Measurements from ENCODE around the gene ONECUT1.

ONECUT1 gene

GRCh38 chr15:52796753-52797520, 6.8 kb upstream of the ONECUT1 start:
- DNase-seq: no peak

DNA sequence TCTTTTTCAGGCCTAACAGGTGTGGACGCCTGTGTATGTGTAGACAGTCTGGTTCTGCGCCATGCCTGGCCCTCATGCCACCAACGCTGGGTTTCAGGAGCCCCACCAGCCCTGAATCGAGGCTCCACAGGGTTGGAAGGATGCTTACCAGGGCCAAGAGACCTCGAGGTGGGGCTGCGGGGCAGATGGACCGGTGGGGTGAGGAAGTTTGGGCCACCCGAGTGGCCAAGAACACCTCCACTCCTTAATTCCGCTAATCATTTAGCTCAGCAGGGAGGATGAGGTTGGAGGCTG, 6.0 kb upstream of the ONECUT1 start:
- no peak for DNase-seq

DNA sequence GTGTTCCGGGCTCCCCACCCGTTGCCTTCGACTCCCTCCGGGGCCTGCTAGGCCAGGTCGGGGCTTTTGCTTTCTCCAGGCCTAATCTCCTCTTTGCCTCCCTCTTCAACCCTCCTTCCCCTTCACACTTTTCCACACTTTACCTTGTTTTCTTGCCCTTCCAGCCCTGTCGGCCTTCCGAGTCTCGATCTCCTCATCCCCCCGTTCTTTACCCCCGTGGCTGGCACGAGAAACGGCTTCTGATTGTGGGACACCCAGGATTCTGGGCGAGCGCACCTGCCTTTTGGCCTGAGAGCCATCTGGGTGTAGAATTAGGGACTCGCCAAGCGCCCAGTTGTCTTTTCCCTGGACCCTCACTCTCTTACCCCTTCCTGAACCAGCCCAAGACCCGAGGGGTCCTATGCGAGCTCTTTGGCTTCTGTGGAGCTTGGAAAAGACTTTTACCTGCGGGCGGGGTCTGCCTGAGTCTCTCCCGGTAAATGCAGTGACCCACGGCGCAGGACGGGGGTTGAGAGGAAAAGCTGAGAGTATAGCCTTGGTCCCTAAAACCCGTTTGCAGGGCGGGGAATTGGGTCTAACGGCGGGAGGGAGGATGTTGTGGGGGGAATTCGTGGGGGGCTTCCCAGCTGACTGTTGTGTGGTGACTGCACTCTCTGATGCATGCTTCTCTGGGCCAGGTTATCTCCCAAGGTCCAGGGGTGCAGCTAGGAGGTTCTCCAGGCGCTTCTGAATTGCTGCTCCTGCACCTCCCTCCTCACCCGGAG, 5.5 kb upstream of the ONECUT1 start:
- DNase-seq: no peak

DNA sequence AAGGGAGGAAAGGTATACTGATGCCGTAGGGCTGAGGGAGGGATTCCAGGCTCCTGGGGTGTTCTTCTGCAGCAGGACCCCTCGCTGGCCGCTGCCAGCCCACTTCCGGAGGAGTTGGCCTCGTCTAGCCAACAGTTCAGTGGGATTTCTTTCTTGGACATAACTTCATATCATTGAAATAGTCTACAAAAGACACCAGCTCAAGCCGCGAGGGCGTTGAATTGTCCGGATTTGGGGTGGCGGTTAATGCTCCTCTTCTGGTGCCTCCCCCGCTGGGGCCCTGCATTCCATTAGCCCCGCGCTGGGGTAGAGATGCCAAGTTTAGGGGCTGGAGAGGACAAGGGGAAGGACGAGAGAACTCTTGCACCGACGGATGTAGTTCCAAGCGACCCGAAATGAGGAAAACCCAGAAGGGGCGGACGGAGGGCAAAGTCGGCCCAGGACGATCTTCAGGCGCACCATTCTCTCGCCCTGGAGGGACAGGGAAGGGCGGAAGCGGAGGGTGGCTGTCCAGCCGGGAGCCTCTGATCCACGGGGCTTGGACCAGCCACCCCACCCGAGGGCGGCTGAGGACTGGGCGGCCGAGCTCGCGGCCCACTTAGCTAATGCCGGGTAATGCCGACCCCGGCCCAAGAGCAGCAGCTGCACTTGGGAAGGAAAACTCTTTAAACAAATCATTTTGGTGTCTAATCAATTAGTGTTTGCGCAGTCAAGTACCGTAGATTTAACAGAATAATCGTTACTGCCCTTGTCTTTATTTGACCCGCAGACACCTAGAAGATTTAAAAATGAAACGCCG, 4.7 kb upstream of the ONECUT1 start:
- DNase-seq: no peak

DNA sequence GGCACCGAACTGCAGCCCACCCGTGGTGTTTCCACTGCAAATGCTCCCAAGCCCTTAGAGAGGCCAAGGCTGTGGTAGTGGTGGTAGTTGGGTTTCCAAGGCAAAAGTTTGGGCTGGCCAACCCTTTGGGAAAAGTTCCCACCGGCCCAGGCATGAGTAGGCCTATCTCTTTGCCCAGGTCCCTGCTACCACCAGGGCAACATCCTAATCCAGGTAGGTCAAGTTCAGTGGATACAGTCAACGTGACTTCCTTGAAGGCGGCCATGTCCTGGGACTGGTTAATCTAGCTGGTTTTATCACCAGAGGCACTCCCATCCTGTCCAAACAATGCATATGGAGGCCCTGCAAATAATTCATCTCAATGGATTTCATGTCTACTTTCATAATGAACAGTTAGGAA, 1.6 kb upstream of the ONECUT1 start:
- no peak for DNase-seq

GRCh38 chr15:52790941-52791751, 1.0 kb upstream of the ONECUT1 start:
- DNase-seq: no peak

GRCh38 chr15:52789601-52790168, 451 bp downstream of the ONECUT1 start:
- DNase-seq: no peak

- no peak for DNase-seq
These were observed 1.0 kb downstream of the ONECUT1 start for GRCh38 chr15:52789008-52789600.

- no peak for DNase-seq
These were observed 1.8 kb downstream of the ONECUT1 start for GRCh38 chr15:52788099-52788986.

- no peak for DNase-seq
These were observed 2.5 kb downstream of the ONECUT1 start for GRCh38 chr15:52787549-52788098.

DNA sequence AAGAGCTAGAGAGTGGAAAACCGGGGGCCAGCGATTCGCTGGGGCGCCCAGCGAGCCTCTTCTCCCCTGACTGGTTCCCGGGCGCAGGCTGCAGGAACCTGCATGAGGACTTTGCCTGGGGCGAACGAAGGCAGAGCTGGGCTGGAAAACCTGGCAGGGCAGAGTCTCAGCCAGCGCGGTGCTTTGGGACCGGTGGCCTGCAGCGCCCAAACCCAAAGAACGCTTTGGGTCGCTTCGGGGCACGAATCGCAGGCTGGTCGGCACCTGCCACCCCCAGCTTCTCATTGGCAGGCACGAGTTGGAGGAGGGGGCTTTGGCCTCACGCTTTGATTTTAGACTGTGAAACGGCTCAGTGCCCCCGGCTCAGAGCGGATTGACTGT, 3.0 kb downstream of the ONECUT1 start:
- no peak for DNase-seq

- no peak for DNase-seq
These were observed 3.6 kb downstream of the ONECUT1 start for GRCh38 chr15:52786436-52787122.

GRCh38 chr15:52785672-52786406, 4.3 kb downstream of the ONECUT1 start:
- no peak for DNase-seq

DNA sequence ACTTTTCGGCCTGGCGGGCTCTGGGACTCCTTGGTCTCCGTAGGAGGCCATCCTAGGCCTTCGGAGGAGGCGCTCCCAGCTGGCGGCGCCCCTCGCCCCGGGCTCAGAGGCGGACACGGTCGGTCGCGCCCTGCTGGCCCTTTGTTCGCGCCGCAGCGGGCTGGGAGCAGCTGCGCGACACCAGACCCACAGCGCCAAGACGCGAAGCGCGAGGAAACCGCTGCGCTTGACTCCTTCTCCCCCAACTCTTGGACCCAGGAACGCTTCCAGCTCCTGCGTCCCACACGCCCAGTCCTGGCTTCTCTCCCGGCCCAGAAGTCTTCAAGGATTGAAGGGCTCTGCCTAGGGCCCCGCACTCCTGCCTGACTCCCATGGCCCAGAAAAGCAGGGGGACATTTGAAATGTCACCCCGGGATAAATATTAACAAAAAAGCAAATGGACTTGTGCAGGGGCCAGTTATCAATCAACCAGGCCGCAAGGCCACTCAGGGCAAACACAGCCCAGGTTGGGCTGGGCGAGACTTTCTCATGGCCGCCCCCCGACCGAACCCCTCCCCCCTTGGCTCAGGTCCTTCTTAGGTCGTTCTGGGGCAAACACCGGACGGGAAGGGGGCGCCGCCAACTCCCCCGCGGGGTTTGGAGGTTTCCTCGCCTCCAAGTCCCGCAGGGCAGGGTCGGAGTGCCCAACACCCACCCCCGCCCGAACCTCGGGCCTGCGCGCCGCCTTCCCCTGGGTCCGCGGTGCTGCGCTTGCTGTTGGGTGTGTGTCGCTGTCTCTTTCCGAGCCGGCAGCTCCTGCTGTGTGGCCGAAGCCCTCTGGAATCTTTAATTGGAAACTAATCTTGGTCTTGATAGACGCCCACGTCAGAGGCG, 5.1 kb downstream of the ONECUT1 start:
- DNase-seq: no peak

GRCh38 chr15:52783929-52784798, 6.0 kb downstream of the ONECUT1 start:
- no peak for DNase-seq

DNA sequence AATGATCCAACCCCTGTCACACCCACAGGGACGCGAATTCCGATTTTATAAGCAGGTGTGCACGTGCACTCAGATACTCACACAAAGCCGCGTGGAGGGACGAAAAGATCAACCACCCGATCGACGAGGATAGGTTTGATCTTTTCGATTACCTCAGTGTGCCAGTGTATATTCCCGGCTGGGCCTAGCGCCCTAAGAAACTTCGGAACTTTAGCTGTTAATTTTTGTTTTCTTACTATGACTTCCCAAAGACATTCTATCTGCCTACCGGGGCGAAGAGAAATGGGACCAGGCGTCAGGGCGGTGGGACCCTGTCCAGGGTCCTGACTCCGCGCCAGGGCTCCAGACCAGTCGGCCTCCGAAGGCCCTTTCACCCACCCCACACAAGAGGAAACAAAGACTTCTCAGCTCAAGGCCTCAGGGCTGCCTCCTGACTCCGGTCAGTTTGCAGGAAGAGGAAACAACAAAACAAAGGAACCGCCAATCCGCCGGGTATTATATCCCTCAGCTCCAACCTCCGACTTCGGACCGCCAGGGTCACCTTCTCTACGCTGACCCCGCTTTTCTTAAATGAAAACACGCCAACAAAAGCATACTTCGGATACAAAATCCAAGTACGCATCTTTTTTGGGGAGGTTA, 6.8 kb downstream of the ONECUT1 start:
- DNase-seq: no peak

DNA sequence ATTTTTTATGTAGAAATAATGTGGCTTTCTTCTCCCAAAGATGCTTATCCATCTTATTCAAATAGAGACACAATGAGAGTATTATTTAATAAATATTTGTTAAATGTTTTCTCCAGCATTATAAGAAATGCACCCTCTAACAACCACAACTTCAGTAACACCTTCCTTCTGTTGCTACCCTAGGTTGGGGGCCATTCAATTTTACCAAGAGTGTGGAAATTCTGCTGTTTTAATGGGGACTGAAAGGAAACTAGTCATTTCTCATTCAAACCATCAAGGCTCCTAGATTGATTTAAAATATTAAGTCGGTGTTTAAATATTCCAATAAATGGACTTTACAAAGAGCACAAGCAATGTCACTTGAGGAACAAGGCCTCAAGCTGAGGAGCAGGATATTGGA, 7.6 kb downstream of the ONECUT1 start:
- DNase-seq: no peak
